WTC11 (cell line): ENCODE data around the gene ZNF507. TPM values are rescaled to one million over a fixed set of nuclear protein-coding genes. Genes with fewer than 3 reads are reported as not detected.

Experiments
- ATAC-seq: fragments of 200-7000 bp; cut with Tn5 transposase; 2 replicates; pipeline ENCODE4 v1.10.0; 2021; ENCODE audit warnings: mild to moderate bottlenecking, moderate library complexity
- CTCF ChIA-PET: fragments of 300-600 bp; sonication (Branson Sonifier 250); formaldehyde crosslinking; loops from one replicate; lab custom pipeline; 2021; ENCODE audit warnings: antibody characterized with exemption; lab: Charles Lee
- POLR2A ChIA-PET: fragments of 350-600 bp; sonication (Branson Sonifier 250); formaldehyde crosslinking; loops from one replicate; lab custom pipeline; 2021; ENCODE audit warnings: antibody characterized with exemption; lab: Charles Lee
- DNase-seq: peaks from one replicate; pipeline ENCODE4 v3.0.0; 2021; ENCODE audit warnings: low spot score
- H3K27ac Mint-ChIP-seq: 2 replicates; pipeline ENCODE4 v1.8.0; 2021; ENCODE audit warnings: mixed read lengths
- H3K27me3 Mint-ChIP-seq: 2 replicates; pipeline ENCODE4 v1.8.0; 2021; ENCODE audit warnings: low read depth, mild to moderate bottlenecking, moderate library complexity, mixed read lengths
- H3K36me3 Mint-ChIP-seq: 2 replicates; pipeline ENCODE4 v1.8.0; 2021; ENCODE audit warnings: mixed read lengths
- H3K4me1 Mint-ChIP-seq: 2 replicates; pipeline ENCODE4 v1.8.0; 2022; ENCODE audit warnings: mixed read lengths
- H3K4me3 Mint-ChIP-seq: 2 replicates; pipeline ENCODE4 v1.8.0; 2021; ENCODE audit warnings: mild to moderate bottlenecking, moderate library complexity, mixed read lengths
- H3K9me3 Mint-ChIP-seq: 2 replicates; pipeline ENCODE4 v1.8.0; 2021; ENCODE audit warnings: mixed read lengths
- ATF3 ChIP-seq: sonication (generic); formaldehyde crosslinking; conservative IDR thresholded peaks from 2 replicates; pipeline ENCODE4 v1.8.1; 2022; ENCODE audit warnings: mild to moderate bottlenecking, missing genetic modification reagents
- ATF6 ChIP-seq: sonication (generic); formaldehyde crosslinking; IDR thresholded peaks from 2 replicates; pipeline ENCODE4 v1.8.1; 2023; ENCODE audit warnings: mild to moderate bottlenecking, missing genetic modification reagents
- CREB1 ChIP-seq: sonication (generic); formaldehyde crosslinking; IDR thresholded peaks from 2 replicates; pipeline ENCODE4 v1.8.0; 2023; ENCODE audit warnings: mild to moderate bottlenecking, missing genetic modification reagents
- ESRRA ChIP-seq: sonication (generic); formaldehyde crosslinking; IDR thresholded peaks from 2 replicates; pipeline ENCODE4 v1.8.1; 2022; ENCODE audit warnings: mild to moderate bottlenecking, missing genetic modification reagents, borderline replicate concordance
- FOXP1 ChIP-seq: sonication (generic); formaldehyde crosslinking; IDR thresholded peaks from 2 replicates; pipeline ENCODE4 v1.8.0; 2022; ENCODE audit warnings: missing genetic modification reagents, mild to moderate bottlenecking, moderate library complexity, borderline replicate concordance
- FOXP4 ChIP-seq: sonication (generic); formaldehyde crosslinking; IDR thresholded peaks from 2 replicates; pipeline ENCODE4 v1.8.0; 2022; ENCODE audit warnings: mild to moderate bottlenecking, missing genetic modification reagents
- GRHL2 ChIP-seq: fragments of 250-450 bp; sonication (Bioruptor Pico); IDR thresholded peaks from 2 replicates; pipeline ENCODE4 v1.8.0; 2022; ENCODE audit warnings: mild to moderate bottlenecking, moderate library complexity; ENCODE audit not compliant: insufficient replicate concordance, severe bottlenecking
- NFATC4 ChIP-seq: fragments of 250-450 bp; sonication (Bioruptor Pico); IDR thresholded peaks from 2 replicates; pipeline ENCODE4 v1.9.0; 2021; ENCODE audit warnings: mild to moderate bottlenecking
- PRRX2 ChIP-seq: fragments of 250-450 bp; sonication (Bioruptor Pico); IDR thresholded peaks from 2 replicates; pipeline ENCODE4 v1.8.0; 2021; ENCODE audit warnings: mild to moderate bottlenecking
- SOX15 ChIP-seq: fragments of 250-450 bp; sonication (Bioruptor Pico); IDR thresholded peaks from 2 replicates; pipeline ENCODE4 v1.9.0; 2021; ENCODE audit warnings: mild to moderate bottlenecking
- total RNA-seq: library from RNA; stranded (reverse); gene quantifications from 3 replicates; pipeline ENCODE4 v1.2.3, GENCODE V29; 2021
- TF ChIP-seq, protein P1 (sequence below): fragments of 200-600 bp; IDR thresholded peaks from 2 replicates; pipeline ENCODE4 v1.8.0; 2022; ENCODE audit warnings: antibody characterized with exemption
- TF ChIP-seq, protein P2 (sequence below): sonication (generic); formaldehyde crosslinking; IDR thresholded peaks from 2 replicates; pipeline ENCODE4 v1.8.0; 2023; ENCODE audit warnings: mild to moderate bottlenecking, missing genetic modification reagents
- TF ChIP-seq, protein P3 (sequence below): fragments of 250-450 bp; sonication (Bioruptor Pico); IDR thresholded peaks from 2 replicates; pipeline ENCODE4 v1.9.0; 2021; ENCODE audit warnings: mild to moderate bottlenecking
- TF ChIP-seq, protein P4 (sequence below): sonication (generic); formaldehyde crosslinking; IDR thresholded peaks from 2 replicates; pipeline ENCODE4 v1.8.0; 2023; ENCODE audit warnings: missing genetic modification reagents
- TF ChIP-seq, protein P5 (sequence below): fragments of 250-450 bp; sonication (Bioruptor Pico); IDR thresholded peaks from 2 replicates; pipeline ENCODE4 v1.9.0; 2021; ENCODE audit warnings: moderate library complexity, mild to moderate bottlenecking, inconsistent platforms, borderline replicate concordance

Gene ZNF507
- total RNA-seq, 1 experiment from 2014 or later: 27.6 TPM

DNA sequence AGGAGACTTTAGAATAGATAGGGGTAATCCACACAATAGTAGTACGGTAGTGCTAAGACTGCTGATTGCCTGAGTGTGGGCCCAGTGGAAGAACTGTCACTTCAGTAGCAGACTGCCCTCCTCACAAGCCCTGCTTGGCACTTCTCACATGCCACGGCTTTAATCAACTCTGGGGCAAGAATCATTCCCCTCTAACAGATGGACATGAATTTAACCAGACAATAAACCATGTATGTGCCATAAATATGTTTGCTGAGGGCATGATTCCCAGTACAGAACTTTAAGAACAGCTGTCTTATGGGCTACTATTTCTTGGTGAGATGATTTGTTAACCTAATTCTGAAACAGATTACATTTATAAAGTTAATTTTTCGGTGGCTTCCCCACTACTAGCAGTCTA, 82.1 kb downstream of the ZNF507 start (continued):
- TF ChIP-seq NFATC4 (CRISPR knock-in tag) (no peak), FOXP1 (CRISPR knock-in tag) (no peak), SOX15 (CRISPR knock-in tag) (no peak), ATF6 (no peak), ATF3 (no peak), CREB1 (CRISPR knock-in tag) (no peak), GRHL2 (CRISPR knock-in tag) (no peak)
- TF ChIP-seq, protein P1, sequence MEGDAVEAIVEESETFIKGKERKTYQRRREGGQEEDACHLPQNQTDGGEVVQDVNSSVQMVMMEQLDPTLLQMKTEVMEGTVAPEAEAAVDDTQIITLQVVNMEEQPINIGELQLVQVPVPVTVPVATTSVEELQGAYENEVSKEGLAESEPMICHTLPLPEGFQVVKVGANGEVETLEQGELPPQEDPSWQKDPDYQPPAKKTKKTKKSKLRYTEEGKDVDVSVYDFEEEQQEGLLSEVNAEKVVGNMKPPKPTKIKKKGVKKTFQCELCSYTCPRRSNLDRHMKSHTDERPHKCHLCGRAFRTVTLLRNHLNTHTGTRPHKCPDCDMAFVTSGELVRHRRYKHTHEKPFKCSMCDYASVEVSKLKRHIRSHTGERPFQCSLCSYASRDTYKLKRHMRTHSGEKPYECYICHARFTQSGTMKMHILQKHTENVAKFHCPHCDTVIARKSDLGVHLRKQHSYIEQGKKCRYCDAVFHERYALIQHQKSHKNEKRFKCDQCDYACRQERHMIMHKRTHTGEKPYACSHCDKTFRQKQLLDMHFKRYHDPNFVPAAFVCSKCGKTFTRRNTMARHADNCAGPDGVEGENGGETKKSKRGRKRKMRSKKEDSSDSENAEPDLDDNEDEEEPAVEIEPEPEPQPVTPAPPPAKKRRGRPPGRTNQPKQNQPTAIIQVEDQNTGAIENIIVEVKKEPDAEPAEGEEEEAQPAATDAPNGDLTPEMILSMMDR: no peak
- TF ChIP-seq, protein P2, sequence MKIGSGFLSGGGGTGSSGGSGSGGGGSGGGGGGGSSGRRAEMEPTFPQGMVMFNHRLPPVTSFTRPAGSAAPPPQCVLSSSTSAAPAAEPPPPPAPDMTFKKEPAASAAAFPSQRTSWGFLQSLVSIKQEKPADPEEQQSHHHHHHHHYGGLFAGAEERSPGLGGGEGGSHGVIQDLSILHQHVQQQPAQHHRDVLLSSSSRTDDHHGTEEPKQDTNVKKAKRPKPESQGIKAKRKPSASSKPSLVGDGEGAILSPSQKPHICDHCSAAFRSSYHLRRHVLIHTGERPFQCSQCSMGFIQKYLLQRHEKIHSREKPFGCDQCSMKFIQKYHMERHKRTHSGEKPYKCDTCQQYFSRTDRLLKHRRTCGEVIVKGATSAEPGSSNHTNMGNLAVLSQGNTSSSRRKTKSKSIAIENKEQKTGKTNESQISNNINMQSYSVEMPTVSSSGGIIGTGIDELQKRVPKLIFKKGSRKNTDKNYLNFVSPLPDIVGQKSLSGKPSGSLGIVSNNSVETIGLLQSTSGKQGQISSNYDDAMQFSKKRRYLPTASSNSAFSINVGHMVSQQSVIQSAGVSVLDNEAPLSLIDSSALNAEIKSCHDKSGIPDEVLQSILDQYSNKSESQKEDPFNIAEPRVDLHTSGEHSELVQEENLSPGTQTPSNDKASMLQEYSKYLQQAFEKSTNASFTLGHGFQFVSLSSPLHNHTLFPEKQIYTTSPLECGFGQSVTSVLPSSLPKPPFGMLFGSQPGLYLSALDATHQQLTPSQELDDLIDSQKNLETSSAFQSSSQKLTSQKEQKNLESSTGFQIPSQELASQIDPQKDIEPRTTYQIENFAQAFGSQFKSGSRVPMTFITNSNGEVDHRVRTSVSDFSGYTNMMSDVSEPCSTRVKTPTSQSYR (CRISPR knock-in tag): no peak
- TF ChIP-seq, protein P3, sequence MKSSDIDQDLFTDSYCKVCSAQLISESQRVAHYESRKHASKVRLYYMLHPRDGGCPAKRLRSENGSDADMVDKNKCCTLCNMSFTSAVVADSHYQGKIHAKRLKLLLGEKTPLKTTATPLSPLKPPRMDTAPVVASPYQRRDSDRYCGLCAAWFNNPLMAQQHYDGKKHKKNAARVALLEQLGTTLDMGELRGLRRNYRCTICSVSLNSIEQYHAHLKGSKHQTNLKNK: no peak
- TF ChIP-seq, protein P4, sequence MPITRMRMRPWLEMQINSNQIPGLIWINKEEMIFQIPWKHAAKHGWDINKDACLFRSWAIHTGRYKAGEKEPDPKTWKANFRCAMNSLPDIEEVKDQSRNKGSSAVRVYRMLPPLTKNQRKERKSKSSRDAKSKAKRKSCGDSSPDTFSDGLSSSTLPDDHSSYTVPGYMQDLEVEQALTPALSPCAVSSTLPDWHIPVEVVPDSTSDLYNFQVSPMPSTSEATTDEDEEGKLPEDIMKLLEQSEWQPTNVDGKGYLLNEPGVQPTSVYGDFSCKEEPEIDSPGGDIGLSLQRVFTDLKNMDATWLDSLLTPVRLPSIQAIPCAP (CRISPR knock-in tag): no peak

DNA sequence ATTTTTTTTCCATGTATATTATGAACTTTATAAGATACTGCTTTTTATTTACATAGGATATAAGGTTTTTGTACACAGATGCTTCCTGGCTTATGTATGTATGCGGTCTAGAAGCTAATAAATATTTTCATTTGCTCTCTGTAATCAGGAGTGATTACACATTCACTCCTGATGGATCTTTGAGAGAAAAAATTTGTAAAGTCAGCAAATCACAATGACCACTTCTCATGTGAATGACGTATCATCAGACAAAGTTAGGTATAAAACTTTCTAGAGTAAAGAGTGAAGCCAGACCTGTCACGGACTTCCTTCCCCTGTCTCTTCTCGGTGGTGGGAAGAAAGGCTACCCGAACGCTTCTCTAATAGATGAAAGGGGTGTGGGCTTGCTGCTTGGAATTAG, 91.3 kb downstream of the ZNF507 start:
- no peaks in the 10 kb centered on the region for H3K9me3 Mint-ChIP-seq
- H3K36me3 Mint-ChIP-seq: peaks cover 26% of the 10 kb centered on the region; the same call in 1 of the 2 replicates
- ChIA-PET CTCF (no interaction called here), POLR2A (no interaction called here)
- no peaks in the 10 kb centered on the region for H3K27me3 Mint-ChIP-seq
- DNase-seq (no peak), ATAC-seq (no peak)
- H3K27ac Mint-ChIP-seq: no peak overlapping the region
- H3K4me3 Mint-ChIP-seq: no peak overlapping the region
- no peaks in the 10 kb centered on the region for H3K4me1 Mint-ChIP-seq
- no peak for TF ChIP-seq PRRX2 (CRISPR knock-in tag)
- TF ChIP-seq ESRRA (CRISPR knock-in tag): no peak
- TF ChIP-seq FOXP4 (CRISPR knock-in tag): no peak
- TF ChIP-seq, protein P5, sequence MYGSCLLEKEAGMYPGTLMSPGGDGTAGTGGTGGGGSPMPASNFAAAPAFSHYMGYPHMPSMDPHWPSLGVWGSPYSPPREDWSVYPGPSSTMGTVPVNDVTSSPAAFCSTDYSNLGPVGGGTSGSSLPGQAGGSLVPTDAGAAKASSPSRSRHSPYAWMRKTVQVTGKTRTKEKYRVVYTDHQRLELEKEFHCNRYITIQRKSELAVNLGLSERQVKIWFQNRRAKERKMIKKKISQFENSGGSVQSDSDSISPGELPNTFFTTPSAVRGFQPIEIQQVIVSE (CRISPR knock-in tag): no peak
